ENCODE measurements around the gene TNFRSF6B. TPM values are rescaled to one million over a fixed set of nuclear protein-coding genes. Genes with fewer than 3 reads are reported as not detected.

The TNFRSF6B gene
- total RNA-seq, 1 donor from 2014 or later: 817 TPM

DNA sequence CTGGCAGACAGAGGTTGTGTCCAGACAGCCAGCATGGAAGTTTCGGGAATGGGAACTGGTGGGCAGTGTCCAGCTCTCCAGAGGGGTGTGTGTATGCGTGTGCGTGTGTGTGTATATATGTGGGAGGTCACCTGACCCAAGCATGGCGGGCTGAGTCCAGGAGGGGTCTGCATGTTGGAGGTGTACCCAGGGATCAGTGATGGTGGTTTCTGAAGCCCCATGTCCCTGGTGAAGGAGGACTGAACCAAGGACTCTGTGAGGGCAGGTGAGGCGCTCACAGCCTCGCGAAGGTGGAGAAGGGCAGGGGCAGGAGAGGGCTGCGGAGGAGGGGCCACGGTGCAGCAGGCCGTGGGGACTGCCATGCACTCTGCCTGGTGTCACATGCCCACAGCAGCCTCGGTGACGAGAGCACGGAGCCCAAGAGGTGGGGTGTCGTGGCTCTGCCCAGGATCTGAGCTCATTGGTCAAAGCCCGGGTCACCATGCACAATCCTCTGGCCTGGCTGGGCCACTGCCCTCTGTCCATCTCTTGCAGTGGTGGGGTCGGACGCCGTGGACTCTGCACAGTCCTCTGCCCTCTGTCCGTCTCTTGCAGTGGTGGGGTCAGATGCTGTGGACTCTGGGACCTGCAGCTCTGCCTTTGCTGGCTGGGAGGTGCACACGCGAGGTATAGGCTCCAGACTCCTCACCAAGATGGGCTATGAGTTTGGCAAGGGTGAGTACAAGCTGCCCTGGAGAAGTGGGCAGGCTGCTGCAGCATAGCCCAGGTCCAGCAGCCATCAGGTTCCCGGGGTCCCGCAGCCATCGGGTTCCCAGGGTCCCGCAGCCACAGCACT is 37.9 kb downstream of the TNFRSF6B start:
- TF ChIP-seq, protein P1, sequence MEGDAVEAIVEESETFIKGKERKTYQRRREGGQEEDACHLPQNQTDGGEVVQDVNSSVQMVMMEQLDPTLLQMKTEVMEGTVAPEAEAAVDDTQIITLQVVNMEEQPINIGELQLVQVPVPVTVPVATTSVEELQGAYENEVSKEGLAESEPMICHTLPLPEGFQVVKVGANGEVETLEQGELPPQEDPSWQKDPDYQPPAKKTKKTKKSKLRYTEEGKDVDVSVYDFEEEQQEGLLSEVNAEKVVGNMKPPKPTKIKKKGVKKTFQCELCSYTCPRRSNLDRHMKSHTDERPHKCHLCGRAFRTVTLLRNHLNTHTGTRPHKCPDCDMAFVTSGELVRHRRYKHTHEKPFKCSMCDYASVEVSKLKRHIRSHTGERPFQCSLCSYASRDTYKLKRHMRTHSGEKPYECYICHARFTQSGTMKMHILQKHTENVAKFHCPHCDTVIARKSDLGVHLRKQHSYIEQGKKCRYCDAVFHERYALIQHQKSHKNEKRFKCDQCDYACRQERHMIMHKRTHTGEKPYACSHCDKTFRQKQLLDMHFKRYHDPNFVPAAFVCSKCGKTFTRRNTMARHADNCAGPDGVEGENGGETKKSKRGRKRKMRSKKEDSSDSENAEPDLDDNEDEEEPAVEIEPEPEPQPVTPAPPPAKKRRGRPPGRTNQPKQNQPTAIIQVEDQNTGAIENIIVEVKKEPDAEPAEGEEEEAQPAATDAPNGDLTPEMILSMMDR (conservative IDR thresholded peaks at IDR 0.05; ENCODE audit: low read depth, low read length): no peak
- no peak overlapping the region for H3K4me3 ChIP-seq (ENCODE audit: low read depth, low read length)
- no peak for DNase-seq (ENCODE audit: low read depth)

DNA sequence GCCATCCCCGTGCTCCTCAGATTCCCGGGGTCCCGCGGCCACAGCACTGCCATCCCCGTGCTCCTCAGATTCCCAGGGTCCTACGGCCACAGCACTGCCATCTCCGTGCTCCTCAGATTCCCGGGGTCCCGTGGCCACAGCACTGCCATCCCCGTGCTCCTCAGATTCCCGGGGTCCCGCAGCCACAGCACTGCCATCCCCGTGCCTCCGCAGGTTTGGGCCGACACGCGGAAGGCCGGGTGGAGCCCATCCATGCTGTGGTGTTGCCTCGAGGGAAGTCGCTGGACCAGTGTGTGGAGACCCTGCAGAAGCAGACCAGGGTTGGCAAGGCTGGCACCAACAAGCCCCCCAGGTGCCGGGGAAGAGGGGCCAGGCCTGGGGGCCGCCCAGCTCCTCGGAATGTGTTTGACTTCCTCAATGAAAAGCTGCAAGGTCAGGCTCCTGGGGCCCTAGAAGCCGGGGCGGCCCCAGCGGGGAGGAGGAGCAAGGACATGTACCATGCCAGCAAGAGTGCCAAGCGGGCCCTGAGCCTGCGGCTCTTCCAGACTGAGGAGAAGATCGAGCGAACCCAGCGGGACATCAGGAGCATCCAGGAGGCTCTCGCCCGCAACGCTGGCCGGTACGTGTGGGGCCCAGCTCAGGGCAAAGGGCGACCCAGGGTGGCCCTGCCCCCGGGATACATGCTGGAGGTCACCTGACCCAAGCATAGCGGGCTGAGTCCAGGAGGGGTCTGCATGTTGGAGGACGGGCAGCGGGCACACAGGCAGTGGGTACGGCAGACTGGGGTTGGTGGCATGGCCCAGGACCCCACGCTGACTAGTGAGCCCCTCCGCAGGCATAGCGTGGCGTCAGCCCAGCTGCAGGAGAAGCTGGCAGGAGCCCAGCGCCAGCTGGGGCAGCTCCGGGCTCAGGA is 38.8 kb downstream of the TNFRSF6B start:
- DNase-seq (ENCODE audit: low read depth): no peak
- TF ChIP-seq, protein P1 (conservative IDR thresholded peaks at IDR 0.05; ENCODE audit: low read depth, low read length): no peak

DNA sequence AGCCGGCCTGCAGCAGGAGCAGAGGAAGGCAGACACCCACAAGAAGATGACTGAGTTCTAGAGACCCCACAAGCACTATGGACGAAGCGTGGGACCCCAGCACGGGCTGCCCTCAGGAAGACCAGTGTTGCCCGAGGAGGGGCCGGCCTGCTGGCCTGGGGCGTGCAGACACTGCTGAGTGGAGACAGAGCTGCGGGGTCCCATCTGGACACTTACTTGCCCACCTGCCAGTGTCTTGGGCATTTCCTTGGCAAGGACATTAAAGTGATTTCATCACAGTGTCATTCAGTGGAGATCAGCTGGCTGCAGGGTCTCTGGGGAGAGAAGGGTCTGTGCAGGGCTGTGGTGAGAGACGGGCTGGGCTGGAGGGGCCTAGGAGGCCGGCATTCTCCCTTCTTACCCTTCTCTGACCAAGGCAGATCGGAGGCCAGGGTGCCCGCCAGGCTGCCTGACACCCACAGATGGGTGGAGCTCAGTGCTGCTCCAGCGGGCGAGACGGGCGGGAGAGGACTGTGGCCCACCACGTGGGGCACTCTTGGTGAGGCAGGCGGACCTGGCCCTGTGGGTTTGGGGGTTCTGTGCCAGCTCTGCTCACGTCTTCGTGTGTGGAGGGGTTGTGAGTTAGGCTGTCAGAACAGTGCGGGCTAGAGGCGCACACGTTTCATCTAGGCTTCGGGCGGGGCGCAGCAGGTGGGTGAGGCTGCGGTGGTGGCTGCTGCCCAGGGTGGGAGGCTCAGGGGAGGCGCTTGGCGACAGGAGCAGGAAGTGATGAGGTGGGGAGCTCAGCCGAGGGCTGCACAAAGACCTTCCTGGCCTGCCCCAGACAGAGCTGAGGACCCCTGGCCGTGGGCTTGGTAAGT is 39.6 kb downstream of the TNFRSF6B start, which contains the start of gene LIME1:
LIME1 (plus strand) TSS at position 806 of the 860 bp plus-strand sequence. CDS start 886 bp downstream, outside the sequence.
- DNase-seq (ENCODE audit: low read depth): no peak
- H3K4me3 ChIP-seq (ENCODE audit: low read depth, low read length): no peak within 1 kb of the TSS
- TF ChIP-seq, protein P1 (conservative IDR thresholded peaks at IDR 0.05; ENCODE audit: low read depth, low read length): no peak

More for the DNA sequence above, 38.8 kb downstream of the TNFRSF6B start:
- H3K4me3 ChIP-seq (ENCODE audit: low read depth, low read length): no peak overlapping the region

DNA sequence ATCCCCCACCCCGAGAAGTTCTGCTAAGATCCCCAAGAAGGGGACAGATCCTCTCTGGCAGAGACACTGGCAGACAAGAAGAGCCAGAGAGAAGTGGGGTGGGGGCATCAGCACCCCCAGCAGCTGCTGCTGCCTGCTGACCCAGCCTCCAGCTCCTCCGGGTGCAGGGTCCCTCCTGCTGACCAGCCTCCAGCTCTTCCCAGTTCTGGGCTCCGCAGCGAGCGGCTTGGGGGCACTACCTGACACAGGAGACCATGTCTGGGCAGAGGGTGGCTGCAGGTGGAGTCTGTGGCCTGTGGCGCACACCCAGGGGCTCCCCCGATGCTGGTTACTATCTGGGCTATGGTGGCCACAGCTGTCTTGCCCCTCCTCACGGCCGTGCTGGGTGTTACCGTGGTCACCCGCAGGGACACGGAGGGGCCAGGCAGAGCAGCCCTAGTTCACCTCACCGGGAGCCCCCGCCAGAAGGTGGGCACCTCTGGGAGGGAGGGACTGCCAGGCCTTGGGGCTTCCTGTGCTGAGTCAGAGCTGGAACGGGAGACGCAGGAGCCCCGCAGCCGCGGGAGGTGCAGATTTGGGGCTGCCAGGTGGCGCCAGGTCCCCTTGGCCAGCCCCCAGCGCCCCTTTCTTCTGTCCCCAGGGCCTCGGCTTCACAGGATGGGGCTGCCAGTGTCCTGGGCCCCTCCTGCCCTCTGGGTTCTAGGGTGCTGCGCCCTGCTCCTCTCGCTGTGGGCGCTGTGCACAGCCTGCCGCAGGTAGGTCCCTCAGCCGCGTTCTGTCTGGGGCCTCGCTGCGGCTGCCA is 40.6 kb downstream of the TNFRSF6B start:
- TF ChIP-seq, protein P1 (conservative IDR thresholded peaks at IDR 0.05; ENCODE audit: low read depth, low read length): no peak

DNA sequence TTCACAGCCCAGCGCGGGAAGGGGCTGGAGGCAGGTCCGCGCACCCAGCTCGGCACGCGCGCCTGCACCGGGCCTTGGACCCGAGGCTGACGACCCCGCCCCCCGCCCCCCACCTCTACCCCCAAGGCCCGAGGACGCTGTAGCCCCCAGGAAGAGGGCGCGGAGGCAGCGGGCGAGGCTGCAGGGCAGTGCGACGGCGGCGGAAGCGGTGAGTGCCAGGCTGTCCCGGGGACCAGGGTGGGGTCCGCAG is 41.2 kb downstream of the TNFRSF6B start:
- TF ChIP-seq, protein P1 (conservative IDR thresholded peaks at IDR 0.05; ENCODE audit: low read depth, low read length): no peak
- no peak for DNase-seq (ENCODE audit: low read depth)

More for the DNA sequence above, 40.6 kb downstream of the TNFRSF6B start:
- H3K4me3 ChIP-seq (ENCODE audit: low read depth, low read length): no peak overlapping the region
- no peak for DNase-seq (ENCODE audit: low read depth)

More for the DNA sequence above, 41.2 kb downstream of the TNFRSF6B start:
- H3K4me3 ChIP-seq (ENCODE audit: low read depth, low read length): no peak overlapping the region

Measured in epithelial cell of proximal tubule (primary cell).